T-cell (primary cell): Measurements from ENCODE around the gene MPHOSPH8. TPM values are rescaled to one million over a fixed set of nuclear protein-coding genes. Genes with fewer than 3 reads are reported as not detected.
A peak's percentile ranks its signal among the peaks of the same experiment; 100 is the strongest.

Experiments used
- ATAC-seq, 4 experiments: fragments of 200-7000 bp in 3 of 4; fragments of 150-1000 bp in 1 of 4; cut with Tn5 transposase; replicated peaks in 1 of 4; 1 replicate in 3 of 4; 2 replicates in 1 of 4; pipeline ENCODE4 v1.10.0; 2021; ENCODE audit warnings: moderate library complexity in 3 of 4, mild to moderate bottlenecking in 2 of 4, moderate number of reproducible peaks in 1 of 4
- CTCF ChIA-PET, 2 donors: fragments of 300-600 bp; sonication (Branson Sonifier 250); formaldehyde crosslinking; loops; one replicate each; lab custom pipeline; 2022; ENCODE audit warnings: antibody characterized with exemption in 2 of 2; lab: Charles Lee
- POLR2A ChIA-PET, 2 donors: fragments of 300-600 bp; sonication (Branson Sonifier 250); formaldehyde crosslinking; loops; one replicate each; lab custom pipeline; 2022; ENCODE audit warnings: antibody characterized with exemption in 2 of 2; lab: Charles Lee
- DNase-seq, 35 experiments: peaks; one replicate each; pipeline versions ENCODE4 v3.0.0 to v3.0.0-alpha.2; 2013 to 2023
- H3K27ac ChIP-seq: one replicate; pipeline ENCODE4 v1.5.1; 2013; ENCODE audit warnings: low read length
- H3K27me3 ChIP-seq, 2 experiments: replicated peaks in 1 of 2; 1 replicate in 1 of 2; 2 replicates in 1 of 2; pipeline versions ENCODE4 v1.6.1 to v1.7.0; 2013; ENCODE audit warnings: low read length in 1 of 2, mixed read lengths in 1 of 2; ENCODE audit not compliant: control insufficient read depth in 2 of 2, insufficient read depth in 2 of 2; ENCODE audit errors: extremely low read depth in 1 of 2
- H3K36me3 ChIP-seq, 2 donors: 1 replicate in 1 of 2; 2 replicates in 1 of 2; pipeline versions ENCODE4 v1.6.1 to v1.7.0; 2013; ENCODE audit warnings: low read length in 1 of 2; ENCODE audit not compliant: control insufficient read depth in 2 of 2, insufficient read depth in 1 of 2; ENCODE audit errors: extremely low read depth in 1 of 2
- H3K4me1 ChIP-seq, 2 experiments: 1 replicate in 1 of 2; 2 replicates in 1 of 2; pipeline versions ENCODE4 v1.6.1 to v1.7.0; 2013; ENCODE audit warnings: low read length in 2 of 2, mixed read lengths in 1 of 2; ENCODE audit not compliant: insufficient read depth in 2 of 2, control insufficient read depth in 1 of 2; ENCODE audit errors: extremely low read depth in 1 of 2
- H3K4me3 ChIP-seq, 2 donors: 1 replicate in 1 of 2; 2 replicates in 1 of 2; pipeline versions ENCODE4 v1.5.1 to v1.7.0; 2013; ENCODE audit warnings: mild to moderate bottlenecking in 2 of 2, low read length in 1 of 2, moderate library complexity in 1 of 2; ENCODE audit not compliant: control insufficient read depth in 1 of 2; ENCODE audit errors: extremely low read depth in 1 of 2
- H3K9me3 ChIP-seq: 2 replicates; pipeline ENCODE4 v1.7.0; 2013
- H3K27ac Mint-ChIP-seq, 2 donors: one replicate each; pipeline ENCODE4 v1.8.0; 2020 to 2021; ENCODE audit warnings: mild to moderate bottlenecking in 2 of 2, mixed read lengths in 2 of 2
- H3K27me3 Mint-ChIP-seq, 2 donors: one replicate each; pipeline ENCODE4 v1.8.0; 2021 to 2022; ENCODE audit warnings: mixed read lengths in 2 of 2
- H3K36me3 Mint-ChIP-seq: one replicate; pipeline ENCODE4 v1.8.0; 2021; ENCODE audit warnings: mixed read lengths
- H3K4me1 Mint-ChIP-seq, 3 donors: one replicate each; pipeline ENCODE4 v1.8.0; 2020 to 2022; ENCODE audit warnings: mixed read lengths in 3 of 3, mild to moderate bottlenecking in 1 of 3
- H3K4me3 Mint-ChIP-seq, 3 donors: one replicate each; pipeline ENCODE4 v1.8.0; 2020 to 2022; ENCODE audit warnings: mild to moderate bottlenecking in 3 of 3, mixed read lengths in 3 of 3, moderate library complexity in 3 of 3
- H3K9me3 Mint-ChIP-seq, 3 donors: one replicate each; pipeline ENCODE4 v1.8.0; 2020 to 2022; ENCODE audit warnings: mixed read lengths in 3 of 3
- WGBS: methylation state at CpG from one replicate; pipeline ENCODE4 v1.1.5; 2013; ENCODE audit warnings: missing lambda C conversion rate; ENCODE audit not compliant: insufficient coverage; 5-methylcytosine and 5-hydroxymethylcytosine counted together
- total RNA-seq, 35 experiments: library from RNA in 6 of 35; stranded (reverse) in 6 of 35; fragments of 120-200 nt in 1 of 35; gene quantifications; one replicate each; pipeline versions ENCODE4 v1.2.1 to v1.2.4 and lab custom pipeline; 2013 to 2026

MPHOSPH8 gene
- total RNA-seq, 5 donors from 2014 or later (not counting 1 experiment from before 2014, with no cell fraction given) = 64.5 to 91.3 (median 84.1) TPM

- ChIA-PET POLR2A (no interaction called here), CTCF (interaction anchor here in 1 of 2 donors (0.6 kb wide), 1 partner anchor 168 kb away, joined by 3 read pairs; no protein-coding TSS in a partner anchor)
- no peaks in the 10 kb centered on the region for H3K9me3 ChIP-seq
- H3K27me3 ChIP-seq = no peaks in the 10 kb centered on the region
- no peak overlapping the region for H3K27ac Mint-ChIP-seq
- H3K4me1 ChIP-seq = no peaks in the 10 kb centered on the region
- H3K27ac ChIP-seq = no peak overlapping the region
- H3K36me3 ChIP-seq = peaks cover 11 to 68% of the 10 kb centered on the region in 2 donors
- H3K9me3 Mint-ChIP-seq = no peaks in the 10 kb centered on the region
- no peak overlapping the region for H3K4me3 Mint-ChIP-seq
- H3K4me3 ChIP-seq = no peak overlapping the region
- peaks cover 54 to 63% (median 55%) of the 10 kb centered on the region in 3 donors for H3K4me1 Mint-ChIP-seq
- H3K36me3 Mint-ChIP-seq = peaks cover 55% of the 10 kb centered on the region
- 100% methylated on average over 1 of the region's 2 CpGs for WGBS
- ATAC-seq = no peak
- DNase-seq = no peak
- H3K27me3 Mint-ChIP-seq = no peaks in the 10 kb centered on the region
These were observed 11.5 kb downstream of the MPHOSPH8 start for GRCh38 chr13:19645000-19645399.

GRCh38 chr13:19646063-19646462 lies 12.6 kb downstream of the MPHOSPH8 start:
- ATAC-seq = no peak
- Mint-ChIP-seq H3K4me3 (no peak overlapping the region), H3K9me3 (no peaks in the 10 kb centered on the region), H3K27ac (no peak overlapping the region), H3K27me3 (no peaks in the 10 kb centered on the region), H3K4me1 (peaks cover 46 to 52% (median 47%) of the 10 kb centered on the region in 3 donors), H3K36me3 (peaks cover 65% of the 10 kb centered on the region)
- no peak for DNase-seq
- no peak overlapping the region for H3K27ac ChIP-seq
- no peaks in the 10 kb centered on the region for H3K9me3 ChIP-seq
- ChIA-PET POLR2A (no interaction called here), CTCF (no interaction called here)
- no peaks in the 10 kb centered on the region for H3K4me1 ChIP-seq
- H3K4me3 ChIP-seq = no peak overlapping the region
- no CpG with 5 or more reads among the region's 4 CpGs for WGBS
- H3K36me3 ChIP-seq = peaks cover 11 to 79% of the 10 kb centered on the region in 2 donors
- H3K27me3 ChIP-seq = no peaks in the 10 kb centered on the region

DNA sequence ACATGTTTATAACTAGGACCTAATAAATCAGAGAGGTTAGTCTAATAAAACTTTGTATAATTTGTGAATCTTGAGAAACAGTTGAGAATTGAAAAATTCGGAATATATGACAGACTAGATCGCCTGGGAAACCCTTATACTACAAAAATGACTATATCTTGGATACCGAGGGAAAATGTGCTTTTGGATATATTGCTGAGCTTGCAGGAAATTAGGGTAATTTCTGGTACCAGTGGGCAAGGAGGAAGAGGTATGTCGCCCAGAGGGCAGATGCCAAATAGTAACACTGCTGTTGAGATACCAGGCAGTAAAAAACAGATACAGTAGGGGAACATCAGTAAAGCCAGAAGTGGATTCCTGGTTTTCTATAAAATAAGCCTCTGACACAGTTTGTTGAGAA lies 17.3 kb downstream of the MPHOSPH8 start:
- WGBS = 100% methylated on average over 1 of the region's 4 CpGs
- POLR2A ChIA-PET = interaction anchor here in 1 of 2 donors (0.7 kb wide), 1 partner anchor 9 kb away, joined by 4 read pairs; no protein-coding TSS in a partner anchor
- Mint-ChIP-seq H3K27ac (no peak overlapping the region), H3K36me3 (peaks cover 53% of the 10 kb centered on the region), H3K27me3 (no peaks in the 10 kb centered on the region), H3K4me1 (peaks cover 11 to 13% (median 13%) of the 10 kb centered on the region in 3 donors), H3K9me3 (no peaks in the 10 kb centered on the region), H3K4me3 (no peak overlapping the region)
- Histone ChIP-seq H3K4me1 (no peaks in the 10 kb centered on the region), H3K36me3 (peaks cover 13 to 67% of the 10 kb centered on the region in 2 donors), H3K9me3 (no peaks in the 10 kb centered on the region), H3K4me3 (no peak overlapping the region), H3K27ac (no peak overlapping the region), H3K27me3 (no peaks in the 10 kb centered on the region)
- CTCF ChIA-PET = no interaction called here
- ATAC-seq = no peak
- no peak for DNase-seq

DNA sequence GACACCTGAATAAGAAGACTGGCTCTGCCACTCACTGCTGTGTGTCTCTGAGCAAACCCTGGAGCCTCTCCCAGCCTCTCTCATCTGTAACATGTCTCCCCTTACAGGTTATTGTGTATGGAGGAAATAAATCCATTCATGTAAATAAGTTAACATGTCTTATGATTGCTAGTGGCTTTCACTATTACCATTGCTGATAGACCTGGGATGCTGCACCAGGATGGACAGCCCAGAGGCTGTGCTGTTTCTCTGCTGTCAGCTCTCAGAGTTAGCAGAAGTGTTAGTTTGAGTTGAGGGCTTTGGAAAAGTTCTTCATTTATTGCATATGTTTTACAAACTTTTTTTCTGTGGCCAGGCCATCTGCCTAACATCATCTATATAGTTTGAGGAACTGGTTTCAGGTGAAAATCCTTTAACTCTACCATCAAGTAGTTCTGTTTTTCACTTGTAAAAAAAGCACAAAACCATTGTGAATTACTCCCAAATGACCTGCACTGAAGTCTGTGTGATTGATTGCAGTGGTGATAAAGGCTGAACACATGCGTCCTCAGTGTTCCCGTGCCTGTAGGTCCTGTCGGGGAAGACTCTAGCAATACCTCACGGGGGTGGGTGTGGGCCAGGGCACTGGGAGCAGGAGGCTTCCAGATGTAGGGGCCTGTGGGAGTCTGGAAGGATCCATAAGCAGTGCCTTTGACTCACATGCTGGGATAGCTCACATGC lies 24.6 kb downstream of the MPHOSPH8 start:
- DNase-seq = no peak
- no peaks in the 10 kb centered on the region for H3K9me3 Mint-ChIP-seq
- no peak overlapping the region for H3K4me3 Mint-ChIP-seq
- no peaks in the 10 kb centered on the region for H3K27me3 Mint-ChIP-seq
- no peak for ATAC-seq
- peaks cover 9 to 51% of the 10 kb centered on the region in 2 donors for H3K36me3 ChIP-seq
- H3K36me3 Mint-ChIP-seq = peaks cover 47% of the 10 kb centered on the region
- H3K9me3 ChIP-seq = no peaks in the 10 kb centered on the region
- POLR2A ChIA-PET = no interaction called here
- H3K27me3 ChIP-seq = no peaks in the 10 kb centered on the region
- H3K4me1 Mint-ChIP-seq = no peaks in the 10 kb centered on the region
- peak overlapping the region in 1 of 2 donors; percentile 47 for H3K27ac Mint-ChIP-seq
- no peak overlapping the region for H3K4me3 ChIP-seq
- no peak overlapping the region for H3K27ac ChIP-seq
- 71% methylated on average over 4 of the region's 4 CpGs for WGBS
- no peaks in the 10 kb centered on the region for H3K4me1 ChIP-seq
- CTCF ChIA-PET = no interaction called here

- ATAC-seq (no peak), DNase-seq (no peak)
- H3K9me3 ChIP-seq = no peaks in the 10 kb centered on the region
- Mint-ChIP-seq H3K4me3 (no peak overlapping the region), H3K27me3 (no peaks in the 10 kb centered on the region), H3K36me3 (peaks cover 45% of the 10 kb centered on the region), H3K27ac (peak overlapping the region in 1 of 2 donors; percentile 47), H3K9me3 (no peaks in the 10 kb centered on the region), H3K4me1 (no peaks in the 10 kb centered on the region)
- peaks cover 10 to 59% of the 10 kb centered on the region in 2 donors for H3K36me3 ChIP-seq
- ChIA-PET POLR2A (no interaction called here), CTCF (no interaction called here)
- no peak overlapping the region for H3K27ac ChIP-seq
- H3K4me1 ChIP-seq = no peaks in the 10 kb centered on the region
- H3K27me3 ChIP-seq = no peaks in the 10 kb centered on the region
- no peak overlapping the region for H3K4me3 ChIP-seq
These were observed 25.4 kb downstream of the MPHOSPH8 start for GRCh38 chr13:19658831-19659230.

GRCh38 chr13:19661126-19661525 lies 27.7 kb downstream of the MPHOSPH8 start:
- ATAC-seq (no peak), DNase-seq (no peak)
- POLR2A ChIA-PET = no interaction called here
- CTCF ChIA-PET = no interaction called here
- no peak overlapping the region for H3K4me3 ChIP-seq
- Mint-ChIP-seq H3K36me3 (peaks cover 58% of the 10 kb centered on the region), H3K27me3 (no peaks in the 10 kb centered on the region), H3K4me1 (peaks cover 3 to 7% (median 4%) of the 10 kb centered on the region in 3 donors), H3K9me3 (no peaks in the 10 kb centered on the region), H3K4me3 (no peak overlapping the region), H3K27ac (no peak overlapping the region)
- no peaks in the 10 kb centered on the region for H3K27me3 ChIP-seq
- no peak overlapping the region for H3K27ac ChIP-seq
- WGBS = no CpG with 5 or more reads among the region's 2 CpGs
- H3K4me1 ChIP-seq = no peaks in the 10 kb centered on the region
- H3K9me3 ChIP-seq = no peaks in the 10 kb centered on the region
- H3K36me3 ChIP-seq = peaks cover 10 to 71% of the 10 kb centered on the region in 2 donors
